ENCODE results near the gene CAMK1D. TPM values are rescaled to one million over a fixed set of nuclear protein-coding genes. Genes with fewer than 3 reads are reported as not detected.

CAMK1D gene
- polyA plus RNA-seq, 1 donor (not counting 4 experiments of a cell fraction or from before 2014, with no cell fraction given), result 0.76 TPM

- H3K4me2 ChIP-seq (ENCODE audit: control insufficient read depth, extremely low read depth, insufficient read depth, low read depth, low read length), result no peak overlapping the region
- no peaks in the 10 kb centered on the region for H3K79me2 ChIP-seq (ENCODE audit: control insufficient read depth, insufficient read depth, low read length)
- H3K27ac ChIP-seq (ENCODE audit: control insufficient read depth, insufficient read depth, low read length), result no peak overlapping the region
- no peaks in the 10 kb centered on the region for H4K20me1 ChIP-seq (ENCODE audit: control insufficient read depth, extremely low read depth, insufficient read depth, low read length)
- no peaks in the 10 kb centered on the region for H3K36me3 ChIP-seq (ENCODE audit: control insufficient read depth in 2 of 2, extremely low read depth in 1 of 2, insufficient read depth in 2 of 2, low read length in 2 of 2)
- dilution Hi-C loops (cut with MboI; ENCODE audit: extremely low pct_ligation_motif_present, low sequenced_read_pairs), result no loop called here
- H3K4me3 ChIP-seq (ENCODE audit: control insufficient read depth in 2 of 3, extremely low read depth in 1 of 3, insufficient read depth in 2 of 3, low read depth in 1 of 3, low read length in 3 of 3), result no peak overlapping the region
- H3K4me1 ChIP-seq (ENCODE audit: control insufficient read depth, extremely low read depth, insufficient read depth, low read length), result no peaks in the 10 kb centered on the region
- FAIRE-seq, result no peak
- TF ChIP-seq CTCF (optimal IDR thresholded peaks at IDR 0.05 in 1 of 3, IDR thresholded peaks at IDR 0.05 in 1 of 3, conservative IDR thresholded peaks at IDR 0.05 in 1 of 3; ENCODE audit: extremely low read depth in 1 of 3, insufficient read depth in 2 of 3, low read length in 3 of 3) (no peak), EZH2 (IDR thresholded peaks at IDR 0.05; ENCODE audit: low read length) (no peak)
- H3K27me3 ChIP-seq (ENCODE audit: control insufficient read depth, extremely low read depth, insufficient read depth, low read length), result no peaks in the 10 kb centered on the region
- no peaks in the 10 kb centered on the region for H3K9me1 ChIP-seq (ENCODE audit: control insufficient read depth, extremely low read depth, insufficient read depth, low read length)
- H3K9ac ChIP-seq (ENCODE audit: control insufficient read depth, extremely low read depth, insufficient read depth, low read length), result no peak overlapping the region
- DNase-seq (ENCODE audit: low read depth, low spot score), result no peak
- no peak overlapping the region for H2AFZ ChIP-seq (ENCODE audit: control insufficient read depth, low read length)
- H3K9me3 ChIP-seq (ENCODE audit: control insufficient read depth, low read depth, low read length), result no peaks in the 10 kb centered on the region
Measured at GRCh38 chr10:12803776-12804175, 454.4 kb downstream of the CAMK1D start.

GRCh38 chr10:12806228-12807095 lies 457.1 kb downstream of the CAMK1D start:
- Histone ChIP-seq H3K4me3 (ENCODE audit: control insufficient read depth in 2 of 3, extremely low read depth in 1 of 3, insufficient read depth in 2 of 3, low read depth in 1 of 3, low read length in 3 of 3) (no peak overlapping the region), H3K27me3 (ENCODE audit: control insufficient read depth, extremely low read depth, insufficient read depth, low read length) (no peaks in the 10 kb centered on the region), H3K9me3 (ENCODE audit: control insufficient read depth, low read depth, low read length) (no peaks in the 10 kb centered on the region), H3K4me2 (ENCODE audit: control insufficient read depth, extremely low read depth, insufficient read depth, low read depth, low read length) (no peak overlapping the region), H2AFZ (ENCODE audit: control insufficient read depth, low read length) (no peak overlapping the region), H4K20me1 (ENCODE audit: control insufficient read depth, extremely low read depth, insufficient read depth, low read length) (no peaks in the 10 kb centered on the region), H3K9ac (ENCODE audit: control insufficient read depth, extremely low read depth, insufficient read depth, low read length) (no peak overlapping the region), H3K27ac (ENCODE audit: control insufficient read depth, insufficient read depth, low read length) (no peak overlapping the region), H3K79me2 (ENCODE audit: control insufficient read depth, insufficient read depth, low read length) (no peaks in the 10 kb centered on the region), H3K9me1 (ENCODE audit: control insufficient read depth, extremely low read depth, insufficient read depth, low read length) (no peaks in the 10 kb centered on the region), H3K36me3 (ENCODE audit: control insufficient read depth in 2 of 2, extremely low read depth in 1 of 2, insufficient read depth in 2 of 2, low read length in 2 of 2) (no peaks in the 10 kb centered on the region), H3K4me1 (ENCODE audit: control insufficient read depth, extremely low read depth, insufficient read depth, low read length) (no peaks in the 10 kb centered on the region)
- DNase-seq (ENCODE audit: low read depth, low spot score) (no peak), FAIRE-seq (no peak)
- TF ChIP-seq CTCF (optimal IDR thresholded peaks at IDR 0.05 in 1 of 3, IDR thresholded peaks at IDR 0.05 in 1 of 3, conservative IDR thresholded peaks at IDR 0.05 in 1 of 3; ENCODE audit: extremely low read depth in 1 of 3, insufficient read depth in 2 of 3, low read length in 3 of 3) (no peak), EZH2 (IDR thresholded peaks at IDR 0.05; ENCODE audit: low read length) (no peak)
- dilution Hi-C loops (cut with MboI; ENCODE audit: extremely low pct_ligation_motif_present, low sequenced_read_pairs), result no loop called here

Measured in keratinocyte (primary cell).